ENCODE data around the gene AKNA. TPM values are rescaled to one million over a fixed set of nuclear protein-coding genes. Genes with fewer than 3 reads are reported as not detected.

AKNA gene
- total RNA-seq, 1 donor from 2014 or later: 464 TPM

GRCh38 chr9:114310471-114311450, 77.0 kb downstream of the AKNA start:
- intact Hi-C loops (cut with micrococcal nuclease): no loop called here

GRCh38 chr9:114309096-114309495, 78.7 kb downstream of the AKNA start:
- intact Hi-C loops (cut with micrococcal nuclease): no loop called here

GRCh38 chr9:114308361-114308950, 79.3 kb downstream of the AKNA start:
- intact Hi-C loops (cut with micrococcal nuclease): no loop called here

- intact Hi-C loops (cut with micrococcal nuclease): no loop called here
Measured at GRCh38 chr9:114307899-114308267, 79.9 kb downstream of the AKNA start.

GRCh38 chr9:114304416-114305188, 83.2 kb downstream of the AKNA start:
- intact Hi-C loops (cut with micrococcal nuclease): loop anchor here (1.0 kb wide), 2 partner anchors 149 to 196 kb away; partner anchors contain the start of gene COL27A1

GRCh38 chr9:114303977-114304376, 83.8 kb downstream of the AKNA start:
- intact Hi-C loops (cut with micrococcal nuclease): no loop called here

GRCh38 chr9:114303571-114303970, 84.2 kb downstream of the AKNA start:
- intact Hi-C loops (cut with micrococcal nuclease): no loop called here

- intact Hi-C loops (cut with micrococcal nuclease): no loop called here
Measured at GRCh38 chr9:114302727-114303126, 85.1 kb downstream of the AKNA start.

GRCh38 chr9:114301798-114302565, 85.8 kb downstream of the AKNA start:
- intact Hi-C loops (cut with micrococcal nuclease): no loop called here

- intact Hi-C loops (cut with micrococcal nuclease): no loop called here
Measured at GRCh38 chr9:114300846-114301797, 86.7 kb downstream of the AKNA start.

- intact Hi-C loops (cut with micrococcal nuclease): no loop called here
Measured at GRCh38 chr9:114300153-114300845, 87.5 kb downstream of the AKNA start.

GRCh38 chr9:114299286-114300152, 88.3 kb downstream of the AKNA start:
- intact Hi-C loops (cut with micrococcal nuclease): no loop called here

- intact Hi-C loops (cut with micrococcal nuclease): no loop called here
Measured at GRCh38 chr9:114296338-114296737, 91.4 kb downstream of the AKNA start.

- intact Hi-C loops (cut with micrococcal nuclease): no loop called here
Measured at GRCh38 chr9:114294664-114295063, 93.1 kb downstream of the AKNA start.

- intact Hi-C loops (cut with micrococcal nuclease): loop anchor here (1.0 kb wide), 3 partner anchors 137 to 210 kb away; partner anchors contain the start of gene COL27A1
Measured at GRCh38 chr9:114291886-114292590, 95.7 kb downstream of the AKNA start.

- intact Hi-C loops (cut with micrococcal nuclease): loop anchor here (1.0 kb wide), 3 partner anchors 136 to 209 kb away; partner anchors contain the start of gene COL27A1
Measured at GRCh38 chr9:114291064-114291474, 96.7 kb downstream of the AKNA start.

- intact Hi-C loops (cut with micrococcal nuclease): no loop called here
Measured at GRCh38 chr9:114290561-114290986, 97.2 kb downstream of the AKNA start.

All from T-helper 1 cell treated with Interleukin-12 subunit alpha and Interleukin-12 subunit beta and Interleukin-4 antibody, amounts not matched to agents 30 ng/mL and 1 ng/mL, for 36 hours (primary cell).